Cortex of kidney (tissue), 1 donor: ENCODE measurements around the gene ANXA2R.
"Not testable (repeated sequence)": the region's sequence is repeated elsewhere in the genome, so short reads cannot be mapped to it uniquely, and the experiment has no call there.

Experiments
- DNase-seq: peaks from one replicate; lab custom pipeline; 2025; lab: John Stamatoyannopoulos, UW

Gene ANXA2R

GRCh38 chr5:43060020-43060419, 19.9 kb upstream of the ANXA2R start:
- not testable (repeated sequence) for DNase-seq

GRCh38 chr5:43055098-43055497, 15.0 kb upstream of the ANXA2R start:
- DNase-seq = not testable (repeated sequence)

- no peak for DNase-seq
These were observed 11.6 kb upstream of the ANXA2R start for GRCh38 chr5:43051684-43052083.

- no peak for DNase-seq
These were observed 10.3 kb upstream of the ANXA2R start for GRCh38 chr5:43050384-43050783.

GRCh38 chr5:43049236-43049635, 9.1 kb upstream of the ANXA2R start:
- no peak for DNase-seq

- DNase-seq = no peak
These were observed 6.4 kb upstream of the ANXA2R start for GRCh38 chr5:43046474-43046873.

- DNase-seq = no peak
These were observed 5.1 kb upstream of the ANXA2R start for GRCh38 chr5:43045236-43045635.

- no peak for DNase-seq
These were observed 4.2 kb upstream of the ANXA2R start for GRCh38 chr5:43044181-43044914.

- no peak for DNase-seq
These were observed 3.3 kb upstream of the ANXA2R start for GRCh38 chr5:43043400-43043756.

GRCh38 chr5:43042626-43043399, 2.7 kb upstream of the ANXA2R start:
- DNase-seq = no peak

- DNase-seq = no peak
These were observed 2.1 kb upstream of the ANXA2R start for GRCh38 chr5:43042176-43042625.

- DNase-seq = no peak
These were observed 1.6 kb upstream of the ANXA2R start for GRCh38 chr5:43041669-43042175.

GRCh38 chr5:43041110-43041668, 1.1 kb upstream of the ANXA2R start:
- no peak for DNase-seq

GRCh38 chr5:43039471-43040286, 440 bp downstream of the ANXA2R start:
- DNase-seq = no peak

GRCh38 chr5:43039152-43039470, 1.0 kb downstream of the ANXA2R start:
- DNase-seq = no peak

- no peak for DNase-seq
These were observed 1.6 kb downstream of the ANXA2R start for GRCh38 chr5:43038496-43038989.

GRCh38 chr5:43037636-43038495, 2.3 kb downstream of the ANXA2R start:
- DNase-seq = no peak

GRCh38 chr5:43036856-43037635, 3.1 kb downstream of the ANXA2R start:
- no peak for DNase-seq

- DNase-seq = no peak
These were observed 3.7 kb downstream of the ANXA2R start for GRCh38 chr5:43036409-43036808.

- no peak for DNase-seq
These were observed 5.5 kb downstream of the ANXA2R start for GRCh38 chr5:43034591-43034968.
